GM18519 (cell line): ENCODE results near the gene LMAN2.
"Not testable (repeated sequence)": the region's sequence is repeated elsewhere in the genome, so short reads cannot be mapped to it uniquely, and the experiment has no call there.

Source experiments
- ATAC-seq: cut with Tn5 transposase; IDR thresholded peaks from one replicate; pipeline ENCODE4 v1.9.1; 2021; ENCODE audit warnings: mild to moderate bottlenecking, moderate library complexity; ENCODE audit not compliant: unreplicated experiment, low FRiP score

The LMAN2 gene

GRCh38 chr5:177353093-177353492 lies 1.6 kb upstream of the LMAN2 start:
- no peak for ATAC-seq

- ATAC-seq: no peak
These were observed 584 bp downstream of the LMAN2 start for GRCh38 chr5:177350776-177351391.

GRCh38 chr5:177349762-177350161 lies 1.7 kb downstream of the LMAN2 start:
- ATAC-seq: no peak

GRCh38 chr5:177349362-177349647 lies 2.2 kb downstream of the LMAN2 start:
- ATAC-seq: no peak

- ATAC-seq: no peak
These were observed 3.8 kb downstream of the LMAN2 start for GRCh38 chr5:177347699-177348098.

- ATAC-seq: no peak
These were observed 4.6 kb downstream of the LMAN2 start for GRCh38 chr5:177346820-177347219.

GRCh38 chr5:177344891-177345290 lies 6.6 kb downstream of the LMAN2 start:
- no peak for ATAC-seq

GRCh38 chr5:177343777-177344176 lies 7.7 kb downstream of the LMAN2 start:
- ATAC-seq: no peak

- not testable (repeated sequence) for ATAC-seq
These were observed 8.5 kb downstream of the LMAN2 start for GRCh38 chr5:177343000-177343399.

- no peak for ATAC-seq
These were observed 12.3 kb downstream of the LMAN2 start for GRCh38 chr5:177339107-177339638.

- ATAC-seq: no peak
These were observed 13.0 kb downstream of the LMAN2 start for GRCh38 chr5:177338251-177339106.

GRCh38 chr5:177336603-177337494 lies 14.6 kb downstream of the LMAN2 start:
- no peak for ATAC-seq

GRCh38 chr5:177336112-177336511 lies 15.4 kb downstream of the LMAN2 start:
- no peak for ATAC-seq

- no peak for ATAC-seq
These were observed 15.8 kb downstream of the LMAN2 start for GRCh38 chr5:177335701-177336065.

GRCh38 chr5:177334781-177335700 lies 16.4 kb downstream of the LMAN2 start:
- no peak for ATAC-seq

- no peak for ATAC-seq
These were observed 17.3 kb downstream of the LMAN2 start for GRCh38 chr5:177334155-177334551.

GRCh38 chr5:177333420-177334154 lies 17.9 kb downstream of the LMAN2 start:
- no peak for ATAC-seq

GRCh38 chr5:177332896-177333260 lies 18.6 kb downstream of the LMAN2 start:
- no peak for ATAC-seq
